A549 (cell line): Measurements from ENCODE around the gene CASP9.

Source experiments
- BHLHE40 ChIP-seq: IDR thresholded peaks from 2 replicates; pipeline ENCODE4 v1.6.1; 2012; ENCODE audit warnings: low read depth, low read length, inconsistent platforms
- EHMT2 ChIP-seq: fragments of 200-600 bp; sonication (generic); IDR thresholded peaks from 2 replicates; pipeline ENCODE4 v1.6.1; 2016; ENCODE audit warnings: antibody characterized with exemption, low read depth, mild to moderate bottlenecking, moderate library complexity
- EP300 ChIP-seq, 2 experiments: fragments of >200 bp; sonication (Bioruptor Twin); formaldehyde crosslinking; IDR thresholded peaks; 2 replicates in 1 of 2; 3 replicates in 1 of 2; pipeline ENCODE4 v1.6.1; 2016 to 2017
- GATA3 ChIP-seq: IDR thresholded peaks from 2 replicates; pipeline ENCODE4 v1.6.1; 2012; ENCODE audit warnings: borderline replicate concordance
- HDAC2 ChIP-seq: fragments of 200-600 bp; sonication (generic); IDR thresholded peaks from 2 replicates; pipeline ENCODE4 v1.6.1; 2016
- HOXB13 ChIP-seq: fragments of 250-450 bp; sonication (Bioruptor Pico); IDR thresholded peaks from 2 replicates; pipeline ENCODE4 v1.5.0; 2020; ENCODE audit warnings: low read depth, mild to moderate bottlenecking, moderate library complexity
- NR3C1 ChIP-seq: fragments of >200 bp; sonication (Bioruptor Twin); formaldehyde crosslinking; IDR thresholded peaks from 3 replicates; pipeline ENCODE4 v1.6.1; 2017
- POLR2A ChIP-seq: IDR thresholded peaks from 2 replicates; pipeline ENCODE4 v1.6.1; 2012; ENCODE audit warnings: mild to moderate bottlenecking, low read length
- RNF2 ChIP-seq: fragments of 200-600 bp; sonication (generic); IDR thresholded peaks from 2 replicates; pipeline ENCODE4 v1.6.1; 2016; ENCODE audit warnings: low read depth, mild to moderate bottlenecking, antibody characterized with exemption, moderate library complexity, borderline replicate concordance
- ZC3H11A ChIP-seq: fragments of 450-650 bp; IDR thresholded peaks from 2 replicates; pipeline ENCODE4 v1.6.1; 2014; ENCODE audit warnings: antibody characterized with exemption, mild to moderate bottlenecking
- TF ChIP-seq, protein P1 (sequence below): IDR thresholded peaks from 2 replicates; pipeline ENCODE4 v1.6.1; 2012
- TF ChIP-seq, protein P2 (sequence below): fragments of >200 bp; sonication (Bioruptor Twin); formaldehyde crosslinking; IDR thresholded peaks from 3 replicates; pipeline ENCODE4 v1.5.1; 2016
- TF ChIP-seq, protein P3 (sequence below): fragments of 200-600 bp; sonication (generic); IDR thresholded peaks from 2 replicates; pipeline ENCODE4 v1.6.1; 2016; ENCODE audit warnings: antibody characterized with exemption, mild to moderate bottlenecking, moderate library complexity

DNA sequence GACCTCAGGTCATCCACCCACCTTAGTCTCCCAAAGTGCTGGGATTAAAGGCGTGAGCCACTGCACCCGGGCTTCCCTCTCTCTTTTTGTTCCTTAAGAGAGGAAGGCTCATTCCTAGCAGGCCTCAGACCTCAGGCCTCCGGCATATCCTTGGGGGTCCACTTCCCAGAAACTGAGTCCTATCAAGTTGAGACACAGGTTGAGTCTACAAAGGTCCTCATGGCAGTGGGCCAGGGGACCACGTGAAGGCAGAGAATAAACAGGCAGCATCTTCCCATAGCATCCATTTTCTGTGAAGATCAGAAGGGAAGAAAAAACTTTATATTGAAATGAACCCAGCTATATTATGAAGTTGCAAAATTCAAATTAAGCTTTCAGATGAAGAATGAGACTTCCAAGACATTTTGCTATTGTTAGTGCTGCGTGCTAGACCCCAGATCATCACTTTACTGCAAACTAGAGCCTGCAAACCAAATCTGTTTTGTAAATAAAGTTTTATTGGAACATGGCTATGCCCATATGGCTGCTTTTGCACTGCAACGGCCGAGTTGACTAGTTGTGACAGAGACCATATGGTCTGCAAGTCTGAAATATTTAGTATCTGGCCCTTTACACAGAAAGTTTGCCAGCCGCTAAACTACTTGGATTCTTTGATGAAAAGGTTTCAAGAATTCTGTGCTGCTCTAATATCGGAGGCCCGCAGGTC, 71.0 kb downstream of the CASP9 start:
- TF ChIP-seq, protein P1, sequence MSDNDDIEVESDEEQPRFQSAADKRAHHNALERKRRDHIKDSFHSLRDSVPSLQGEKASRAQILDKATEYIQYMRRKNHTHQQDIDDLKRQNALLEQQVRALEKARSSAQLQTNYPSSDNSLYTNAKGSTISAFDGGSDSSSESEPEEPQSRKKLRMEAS, result no peak
- no peak for TF ChIP-seq POLR2A
- TF ChIP-seq, protein P2, sequence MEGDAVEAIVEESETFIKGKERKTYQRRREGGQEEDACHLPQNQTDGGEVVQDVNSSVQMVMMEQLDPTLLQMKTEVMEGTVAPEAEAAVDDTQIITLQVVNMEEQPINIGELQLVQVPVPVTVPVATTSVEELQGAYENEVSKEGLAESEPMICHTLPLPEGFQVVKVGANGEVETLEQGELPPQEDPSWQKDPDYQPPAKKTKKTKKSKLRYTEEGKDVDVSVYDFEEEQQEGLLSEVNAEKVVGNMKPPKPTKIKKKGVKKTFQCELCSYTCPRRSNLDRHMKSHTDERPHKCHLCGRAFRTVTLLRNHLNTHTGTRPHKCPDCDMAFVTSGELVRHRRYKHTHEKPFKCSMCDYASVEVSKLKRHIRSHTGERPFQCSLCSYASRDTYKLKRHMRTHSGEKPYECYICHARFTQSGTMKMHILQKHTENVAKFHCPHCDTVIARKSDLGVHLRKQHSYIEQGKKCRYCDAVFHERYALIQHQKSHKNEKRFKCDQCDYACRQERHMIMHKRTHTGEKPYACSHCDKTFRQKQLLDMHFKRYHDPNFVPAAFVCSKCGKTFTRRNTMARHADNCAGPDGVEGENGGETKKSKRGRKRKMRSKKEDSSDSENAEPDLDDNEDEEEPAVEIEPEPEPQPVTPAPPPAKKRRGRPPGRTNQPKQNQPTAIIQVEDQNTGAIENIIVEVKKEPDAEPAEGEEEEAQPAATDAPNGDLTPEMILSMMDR, result no peak
- no peak for TF ChIP-seq EP300 (IDR thresholded peaks at IDR 0.05)
- TF ChIP-seq NR3C1, result no peak
- TF ChIP-seq, protein P3, sequence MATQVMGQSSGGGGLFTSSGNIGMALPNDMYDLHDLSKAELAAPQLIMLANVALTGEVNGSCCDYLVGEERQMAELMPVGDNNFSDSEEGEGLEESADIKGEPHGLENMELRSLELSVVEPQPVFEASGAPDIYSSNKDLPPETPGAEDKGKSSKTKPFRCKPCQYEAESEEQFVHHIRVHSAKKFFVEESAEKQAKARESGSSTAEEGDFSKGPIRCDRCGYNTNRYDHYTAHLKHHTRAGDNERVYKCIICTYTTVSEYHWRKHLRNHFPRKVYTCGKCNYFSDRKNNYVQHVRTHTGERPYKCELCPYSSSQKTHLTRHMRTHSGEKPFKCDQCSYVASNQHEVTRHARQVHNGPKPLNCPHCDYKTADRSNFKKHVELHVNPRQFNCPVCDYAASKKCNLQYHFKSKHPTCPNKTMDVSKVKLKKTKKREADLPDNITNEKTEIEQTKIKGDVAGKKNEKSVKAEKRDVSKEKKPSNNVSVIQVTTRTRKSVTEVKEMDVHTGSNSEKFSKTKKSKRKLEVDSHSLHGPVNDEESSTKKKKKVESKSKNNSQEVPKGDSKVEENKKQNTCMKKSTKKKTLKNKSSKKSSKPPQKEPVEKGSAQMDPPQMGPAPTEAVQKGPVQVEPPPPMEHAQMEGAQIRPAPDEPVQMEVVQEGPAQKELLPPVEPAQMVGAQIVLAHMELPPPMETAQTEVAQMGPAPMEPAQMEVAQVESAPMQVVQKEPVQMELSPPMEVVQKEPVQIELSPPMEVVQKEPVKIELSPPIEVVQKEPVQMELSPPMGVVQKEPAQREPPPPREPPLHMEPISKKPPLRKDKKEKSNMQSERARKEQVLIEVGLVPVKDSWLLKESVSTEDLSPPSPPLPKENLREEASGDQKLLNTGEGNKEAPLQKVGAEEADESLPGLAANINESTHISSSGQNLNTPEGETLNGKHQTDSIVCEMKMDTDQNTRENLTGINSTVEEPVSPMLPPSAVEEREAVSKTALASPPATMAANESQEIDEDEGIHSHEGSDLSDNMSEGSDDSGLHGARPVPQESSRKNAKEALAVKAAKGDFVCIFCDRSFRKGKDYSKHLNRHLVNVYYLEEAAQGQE, result no peak
- TF ChIP-seq HOXB13 (CRISPR knock-in tag), result no peak
- TF ChIP-seq HDAC2, result no peak
- TF ChIP-seq ZC3H11A, result no peak
- no peak for TF ChIP-seq GATA3
- no peak for TF ChIP-seq BHLHE40
- no peak for TF ChIP-seq EHMT2
- TF ChIP-seq RNF2, result no peak
